GM13977 (cell line): ENCODE results near the gene CORO2B.

Experiments
- DNase-seq: peaks from one replicate; pipeline ENCODE4 v3.0.0; 2012; ENCODE audit warnings: low spot score
- CTCF ChIP-seq: IDR thresholded peaks from 2 replicates; pipeline ENCODE4 v1.5.1; 2012; ENCODE audit warnings: mild to moderate bottlenecking, control low read depth; ENCODE audit not compliant: insufficient read depth; ENCODE audit errors: extremely low read depth, missing control alignments
- in situ Hi-C: fragments of 300-500 bp; cut with MboI; formaldehyde crosslinking; loops from one replicate; pipeline ENCODE4 v1.12.0; 2022; ENCODE audit warnings: low sequenced_read_pairs, low pct_unique_long_range_greater_than_20kb, mixed read lengths, inconsistent platforms; ENCODE audit not compliant: unreplicated experiment

The CORO2B gene

GRCh38 chr15:68587769-68588385, 9.1 kb downstream of the CORO2B start:
- no peak for DNase-seq
- TF ChIP-seq CTCF, result no peak
- in situ Hi-C loops, result no loop called here

- no peak for DNase-seq
- TF ChIP-seq CTCF, result no peak
- in situ Hi-C loops, result no loop called here
Measured at GRCh38 chr15:68589053-68589452, 10.3 kb downstream of the CORO2B start.

GRCh38 chr15:68589783-68590710, 11.3 kb downstream of the CORO2B start:
- no peak for TF ChIP-seq CTCF
- in situ Hi-C loops, result no loop called here
- DNase-seq, result no peak

GRCh38 chr15:68590721-68591389, 12.1 kb downstream of the CORO2B start:
- in situ Hi-C loops, result no loop called here
- DNase-seq, result no peak
- TF ChIP-seq CTCF, result no peak

- TF ChIP-seq CTCF, result no peak
- no peak for DNase-seq
- in situ Hi-C loops, result no loop called here
Measured at GRCh38 chr15:68592054-68592453, 13.3 kb downstream of the CORO2B start.

- in situ Hi-C loops, result no loop called here
Measured at GRCh38 chr15:68592544-68592943, 13.8 kb downstream of the CORO2B start.

More at GRCh38 chr15:68592544-68592943, 13.8 kb downstream of the CORO2B start:
- no peak for DNase-seq
- TF ChIP-seq CTCF, result no peak
